GM19395 (cell line): ENCODE data around the gene RGS7.
"Not testable (repeated sequence)": the region's sequence is repeated elsewhere in the genome, so short reads cannot be mapped to it uniquely, and the experiment has no call there.

Experiments used
- ATAC-seq: cut with Tn5 transposase; IDR thresholded peaks from one replicate; pipeline ENCODE4 v1.9.1; 2021; ENCODE audit warnings: mild to moderate bottlenecking, moderate library complexity; ENCODE audit not compliant: unreplicated experiment

Gene RGS7

DNA sequence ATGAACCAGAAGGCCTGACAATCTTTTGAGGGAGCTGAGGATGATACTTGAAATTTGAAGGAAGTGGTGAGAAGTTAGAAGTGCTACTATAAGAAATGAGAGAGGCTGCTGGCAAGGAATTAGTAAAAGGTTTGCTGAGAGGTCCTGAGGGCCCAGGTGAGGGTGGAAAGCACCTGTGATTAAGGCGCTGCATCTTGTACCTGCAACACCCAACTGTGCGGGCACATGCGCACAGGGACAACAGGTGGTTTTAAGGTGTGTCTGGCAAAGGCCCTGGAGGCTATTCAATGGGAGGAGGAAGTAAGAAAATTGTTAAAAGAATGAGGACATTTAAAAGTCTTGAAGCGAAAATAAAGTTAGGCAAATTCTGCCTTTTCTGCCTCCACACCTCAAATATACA lies 349.3 kb downstream of the RGS7 start:
- ATAC-seq: no peak

GRCh38 chr1:240999826-241000225 lies 357.2 kb downstream of the RGS7 start:
- ATAC-seq: no peak

DNA sequence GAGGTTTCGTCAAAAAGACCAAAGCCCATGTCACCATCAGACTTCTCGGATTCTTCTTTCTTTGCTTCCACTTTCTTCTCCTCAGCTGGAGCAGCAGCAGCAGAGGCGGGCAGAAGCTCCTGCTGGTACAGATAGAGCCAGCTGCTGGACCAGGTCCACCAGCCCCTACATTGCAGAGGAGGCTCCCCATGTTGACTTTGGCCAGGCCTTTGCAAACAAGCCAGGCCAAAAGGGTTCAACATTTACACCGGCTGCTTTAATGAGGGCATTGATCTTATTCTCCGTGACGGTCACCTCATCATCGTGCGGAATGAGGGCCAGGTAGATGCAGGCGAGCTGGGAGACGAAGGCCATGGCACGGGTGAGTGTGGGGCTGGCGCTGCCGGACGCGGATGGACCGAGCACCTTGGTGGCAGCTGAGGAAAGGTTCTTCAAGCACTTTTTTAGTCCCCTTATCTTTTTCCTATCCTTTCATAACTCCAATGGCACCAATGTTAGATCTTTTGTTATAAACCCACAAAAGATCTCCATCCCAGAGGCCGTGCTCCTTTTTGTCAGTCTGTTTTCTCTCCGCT lies 358.5 kb downstream of the RGS7 start:
- ATAC-seq: no peak

GRCh38 chr1:240998024-240998423 lies 359.0 kb downstream of the RGS7 start:
- ATAC-seq: no peak

GRCh38 chr1:240993004-240993403 lies 364.0 kb downstream of the RGS7 start:
- no peak for ATAC-seq

GRCh38 chr1:240991230-240991629 lies 365.8 kb downstream of the RGS7 start:
- no peak for ATAC-seq

DNA sequence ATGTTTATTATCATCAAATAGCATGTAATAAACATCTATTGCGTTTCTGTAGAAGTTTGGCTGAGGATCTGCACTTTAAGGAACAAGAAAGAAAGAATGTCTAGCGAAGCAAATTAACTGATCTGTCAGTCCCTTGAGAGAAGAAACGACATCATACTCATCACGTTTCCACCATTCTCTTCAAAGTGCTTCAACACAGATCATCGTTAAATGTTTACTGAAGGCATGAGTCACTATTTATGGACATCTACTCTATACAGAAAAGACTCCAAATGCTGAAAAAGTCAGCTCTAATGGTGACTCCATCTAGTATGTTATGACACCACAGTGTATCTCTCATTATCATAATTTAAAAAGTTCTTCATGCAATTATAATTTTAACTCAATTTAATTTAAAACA lies 369.1 kb downstream of the RGS7 start:
- ATAC-seq: no peak

GRCh38 chr1:240985081-240985480 lies 371.9 kb downstream of the RGS7 start:
- ATAC-seq: no peak

- no peak for ATAC-seq
These were observed 376.7 kb downstream of the RGS7 start for GRCh38 chr1:240980342-240980741.

DNA sequence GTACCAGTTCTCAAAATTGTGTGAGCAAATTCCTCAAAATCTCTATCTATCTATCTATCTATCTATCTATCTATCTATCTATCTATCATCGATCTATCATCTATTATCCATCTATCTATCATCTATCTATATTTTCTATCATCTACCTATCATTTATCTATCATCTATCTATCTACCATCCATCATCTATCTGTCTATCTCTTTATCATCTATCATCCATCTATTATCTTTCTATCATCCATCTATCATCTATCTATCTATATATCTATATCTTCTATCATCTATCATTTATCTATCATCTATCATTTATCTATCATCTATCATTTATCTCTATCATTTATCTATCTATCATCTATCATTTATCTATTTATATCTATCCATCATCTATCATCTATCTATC lies 380.3 kb downstream of the RGS7 start:
- no peak for ATAC-seq

GRCh38 chr1:240973875-240974274 lies 383.1 kb downstream of the RGS7 start:
- no peak for ATAC-seq

GRCh38 chr1:240972059-240972458 lies 384.9 kb downstream of the RGS7 start:
- ATAC-seq: not testable (repeated sequence)

- ATAC-seq: no peak
These were observed 386.8 kb downstream of the RGS7 start for GRCh38 chr1:240970253-240970652.

GRCh38 chr1:240968864-240969263 lies 388.1 kb downstream of the RGS7 start:
- ATAC-seq: no peak

GRCh38 chr1:240967070-240967724 lies 389.8 kb downstream of the RGS7 start:
- ATAC-seq: no peak

GRCh38 chr1:240965581-240966091 lies 391.4 kb downstream of the RGS7 start:
- no peak for ATAC-seq

GRCh38 chr1:240962086-240962485 lies 394.9 kb downstream of the RGS7 start:
- no peak for ATAC-seq

- ATAC-seq: no peak
These were observed 400.6 kb downstream of the RGS7 start for GRCh38 chr1:240956424-240956823.

DNA sequence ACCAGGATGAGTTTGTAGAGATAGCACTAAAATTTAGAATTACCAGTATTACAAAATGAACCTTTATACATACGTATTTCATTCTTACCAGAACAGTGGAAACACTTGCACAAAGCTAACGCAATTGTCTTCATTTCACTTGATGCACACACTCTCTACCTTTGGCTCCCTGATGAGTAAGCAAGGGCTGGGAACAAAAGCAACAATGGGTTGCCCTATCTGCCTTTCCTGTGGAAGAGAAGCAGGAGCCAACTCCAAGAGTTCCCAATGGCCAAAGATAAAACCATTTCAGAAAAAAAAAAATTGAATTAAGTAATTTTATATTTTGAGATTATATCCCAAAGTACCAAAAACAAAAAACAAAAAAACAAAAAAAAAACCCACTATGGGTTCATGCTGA lies 401.0 kb downstream of the RGS7 start:
- ATAC-seq: no peak

GRCh38 chr1:240947438-240948224 lies 409.4 kb downstream of the RGS7 start:
- ATAC-seq: no peak

- ATAC-seq: peak; percentile 78
These were observed 410.1 kb downstream of the RGS7 start for GRCh38 chr1:240946926-240947325.

- ATAC-seq: no peak
These were observed 414.1 kb downstream of the RGS7 start for GRCh38 chr1:240942901-240943300.
